ENCODE data around the gene DCK.
"Not testable (repeated sequence)": the region's sequence is repeated elsewhere in the genome, so short reads cannot be mapped to it uniquely, and the experiment has no call there.

DCK gene

GRCh38 chr4:71029504-71029903 is 36.1 kb downstream of the DCK start:
- Histone ChIP-seq H3K4me1 (ENCODE audit: insufficient read depth, low read length) (no peaks in the 10 kb centered on the region), H3K27me3 (ENCODE audit: control insufficient read depth in 1 of 2, insufficient read depth in 2 of 2, low read length in 2 of 2) (no peaks in the 10 kb centered on the region)

GRCh38 chr4:71032106-71032505 is 38.7 kb downstream of the DCK start:
- H3K36me3 ChIP-seq (ENCODE audit: insufficient read depth, low read length); H3K4me1 ChIP-seq (ENCODE audit: insufficient read depth, low read length); H3K27ac ChIP-seq (ENCODE audit: low read depth, low read length); H3K9ac ChIP-seq (ENCODE audit: low read length); H3K4me3 ChIP-seq (ENCODE audit: low read depth in 1 of 2, low read length in 2 of 2); H3K9me3 ChIP-seq (ENCODE audit: low read length); H3K27me3 ChIP-seq (ENCODE audit: control insufficient read depth in 1 of 2, insufficient read depth in 2 of 2, low read length in 2 of 2): not testable (repeated sequence)

More at GRCh38 chr4:71029504-71029903, 36.1 kb downstream of the DCK start:
- Histone ChIP-seq H3K9me3 (ENCODE audit: low read length) (no peaks in the 10 kb centered on the region), H3K4me3 (ENCODE audit: low read depth in 1 of 2, low read length in 2 of 2) (no peak overlapping the region), H3K36me3 (ENCODE audit: insufficient read depth, low read length) (peaks cover 3% of the 10 kb centered on the region), H3K9ac (ENCODE audit: low read length) (no peak overlapping the region), H3K27ac (ENCODE audit: low read depth, low read length) (no peak overlapping the region)

DNA sequence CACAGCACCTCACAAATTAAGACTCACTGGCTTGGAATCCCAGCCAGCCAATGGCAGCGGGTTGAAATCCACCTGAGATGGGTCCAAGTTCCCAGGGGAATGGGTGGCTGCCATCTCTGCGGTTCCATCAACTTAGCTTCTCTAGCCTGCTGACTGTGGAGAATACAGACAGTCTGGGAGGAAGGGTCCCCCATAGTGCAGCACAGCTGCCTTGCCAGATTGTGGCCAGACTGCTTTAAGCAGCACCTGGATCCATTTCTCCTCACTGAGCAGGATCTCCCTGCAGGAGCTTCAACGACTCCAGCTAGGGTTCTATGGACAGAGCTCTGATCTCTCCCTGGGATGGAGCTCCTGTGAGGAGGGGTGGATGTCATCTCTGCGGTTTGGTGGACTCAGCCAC is 51.8 kb downstream of the DCK start:
- H3K9ac ChIP-seq (ENCODE audit: low read length), result no peak overlapping the region
- H3K4me1 ChIP-seq (ENCODE audit: insufficient read depth, low read length), result no peaks in the 10 kb centered on the region
- no peak overlapping the region for H3K27ac ChIP-seq (ENCODE audit: low read depth, low read length)
- H3K36me3 ChIP-seq (ENCODE audit: insufficient read depth, low read length), result no peaks in the 10 kb centered on the region
- no peaks in the 10 kb centered on the region for H3K27me3 ChIP-seq (ENCODE audit: control insufficient read depth in 1 of 2, insufficient read depth in 2 of 2, low read length in 2 of 2)
- H3K9me3 ChIP-seq (ENCODE audit: low read length), result no peaks in the 10 kb centered on the region
- H3K4me3 ChIP-seq (ENCODE audit: low read depth in 1 of 2, low read length in 2 of 2), result no peak overlapping the region

DNA sequence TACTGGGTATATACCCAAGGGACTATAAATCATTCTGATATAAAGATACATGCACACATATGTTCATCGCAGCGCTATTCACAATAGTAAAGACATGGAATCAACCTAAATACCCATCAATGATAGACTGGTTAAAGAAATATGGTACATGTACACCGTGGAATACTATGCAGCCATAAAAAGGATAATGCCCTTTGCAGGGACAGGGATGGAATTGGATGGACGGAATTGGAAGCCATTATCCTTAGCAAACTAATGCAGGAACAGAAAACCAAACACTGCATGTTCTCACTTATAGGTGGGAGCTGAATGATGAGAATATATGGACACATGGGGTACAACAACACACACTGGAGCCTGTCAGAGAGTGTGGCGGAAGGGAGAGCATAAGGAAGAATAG is 55.9 kb downstream of the DCK start:
- Histone ChIP-seq H3K4me1 (ENCODE audit: insufficient read depth, low read length) (no peaks in the 10 kb centered on the region), H3K27ac (ENCODE audit: low read depth, low read length) (no peak overlapping the region), H3K9ac (ENCODE audit: low read length) (no peak overlapping the region), H3K36me3 (ENCODE audit: insufficient read depth, low read length) (no peaks in the 10 kb centered on the region), H3K9me3 (ENCODE audit: low read length) (no peaks in the 10 kb centered on the region), H3K27me3 (ENCODE audit: control insufficient read depth in 1 of 2, insufficient read depth in 2 of 2, low read length in 2 of 2) (no peaks in the 10 kb centered on the region), H3K4me3 (ENCODE audit: low read depth in 1 of 2, low read length in 2 of 2) (no peak overlapping the region)

DNA sequence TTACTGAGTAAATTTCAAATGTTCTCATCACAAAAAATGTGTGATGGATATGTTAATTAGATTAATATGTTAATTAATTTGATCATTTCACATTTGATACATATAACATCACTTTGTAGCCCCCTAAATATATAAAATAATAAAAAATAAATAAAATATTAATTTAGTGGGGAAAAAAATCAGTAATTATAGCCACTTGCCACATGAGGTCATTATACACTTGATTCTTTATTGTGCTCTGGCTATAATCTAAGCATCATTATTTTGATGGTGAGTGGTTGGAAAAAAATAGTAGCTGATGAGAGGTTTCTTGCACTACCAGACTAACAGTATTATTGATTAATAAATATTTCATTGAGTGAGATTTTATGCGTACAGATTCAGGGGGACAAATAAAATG is 57.4 kb downstream of the DCK start:
- Histone ChIP-seq H3K9me3 (ENCODE audit: low read length) (no peaks in the 10 kb centered on the region), H3K4me1 (ENCODE audit: insufficient read depth, low read length) (no peaks in the 10 kb centered on the region), H3K27me3 (ENCODE audit: control insufficient read depth in 1 of 2, insufficient read depth in 2 of 2, low read length in 2 of 2) (no peaks in the 10 kb centered on the region), H3K36me3 (ENCODE audit: insufficient read depth, low read length) (no peaks in the 10 kb centered on the region), H3K27ac (ENCODE audit: low read depth, low read length) (no peak overlapping the region), H3K9ac (ENCODE audit: low read length) (no peak overlapping the region), H3K4me3 (ENCODE audit: low read depth in 1 of 2, low read length in 2 of 2) (no peak overlapping the region)

DNA sequence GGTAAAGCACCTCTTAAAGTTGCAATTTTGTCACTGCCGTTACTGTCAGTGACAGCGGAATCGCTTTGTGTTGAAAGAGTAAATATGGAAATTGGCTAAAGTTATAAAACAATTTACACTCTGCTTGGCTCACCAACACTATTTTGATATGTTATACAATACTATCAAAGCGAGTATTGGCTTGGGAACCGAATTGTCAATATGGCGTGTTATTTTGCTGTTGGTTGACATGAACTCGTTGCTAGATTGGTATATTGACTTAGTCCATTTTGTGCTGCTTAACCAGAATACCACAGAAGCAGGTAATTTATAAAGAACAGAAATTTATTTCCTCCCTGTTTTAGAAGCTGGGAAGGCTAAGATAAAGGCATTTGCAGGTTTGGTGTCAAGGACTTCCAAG is 58.6 kb downstream of the DCK start:
- Histone ChIP-seq H3K4me1 (ENCODE audit: insufficient read depth, low read length) (no peaks in the 10 kb centered on the region), H3K4me3 (ENCODE audit: low read depth in 1 of 2, low read length in 2 of 2) (no peak overlapping the region), H3K9me3 (ENCODE audit: low read length) (no peaks in the 10 kb centered on the region), H3K27ac (ENCODE audit: low read depth, low read length) (no peak overlapping the region), H3K36me3 (ENCODE audit: insufficient read depth, low read length) (no peaks in the 10 kb centered on the region), H3K9ac (ENCODE audit: low read length) (no peak overlapping the region), H3K27me3 (ENCODE audit: control insufficient read depth in 1 of 2, insufficient read depth in 2 of 2, low read length in 2 of 2) (no peaks in the 10 kb centered on the region)

DNA sequence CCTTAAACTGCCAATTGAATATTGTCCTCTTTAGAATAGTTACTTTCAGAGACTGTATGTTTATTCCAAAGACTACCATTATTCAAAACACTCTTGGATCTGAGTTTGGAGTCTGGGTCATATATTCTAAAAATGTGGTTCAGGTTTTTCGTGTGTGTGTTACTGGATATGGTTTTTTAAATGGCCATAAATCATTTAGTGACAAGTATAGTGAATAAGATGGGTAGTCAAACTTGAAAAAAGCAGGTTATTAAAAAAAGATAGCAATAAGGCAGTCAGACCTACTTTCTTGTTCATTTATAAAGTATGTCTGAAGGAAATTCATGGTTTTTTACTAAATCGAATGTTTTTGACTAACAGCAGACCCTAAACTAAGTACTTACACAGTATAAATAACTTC is 59.3 kb downstream of the DCK start:
- no peaks in the 10 kb centered on the region for H3K9me3 ChIP-seq (ENCODE audit: low read length)
- H3K36me3 ChIP-seq (ENCODE audit: insufficient read depth, low read length), result no peaks in the 10 kb centered on the region
- H3K9ac ChIP-seq (ENCODE audit: low read length), result no peak overlapping the region
- H3K27me3 ChIP-seq (ENCODE audit: control insufficient read depth in 1 of 2, insufficient read depth in 2 of 2, low read length in 2 of 2), result no peaks in the 10 kb centered on the region
- H3K27ac ChIP-seq (ENCODE audit: low read depth, low read length), result no peak overlapping the region
- no peaks in the 10 kb centered on the region for H3K4me1 ChIP-seq (ENCODE audit: insufficient read depth, low read length)
- no peak overlapping the region for H3K4me3 ChIP-seq (ENCODE audit: low read depth in 1 of 2, low read length in 2 of 2)

GRCh38 chr4:71053613-71054012 is 60.2 kb downstream of the DCK start:
- not testable (repeated sequence) for H3K9me3 ChIP-seq (ENCODE audit: low read length); H3K36me3 ChIP-seq (ENCODE audit: insufficient read depth, low read length); H3K4me3 ChIP-seq (ENCODE audit: low read depth in 1 of 2, low read length in 2 of 2); H3K4me1 ChIP-seq (ENCODE audit: insufficient read depth, low read length); H3K27ac ChIP-seq (ENCODE audit: low read depth, low read length); H3K9ac ChIP-seq (ENCODE audit: low read length); H3K27me3 ChIP-seq (ENCODE audit: control insufficient read depth in 1 of 2, insufficient read depth in 2 of 2, low read length in 2 of 2)

DNA sequence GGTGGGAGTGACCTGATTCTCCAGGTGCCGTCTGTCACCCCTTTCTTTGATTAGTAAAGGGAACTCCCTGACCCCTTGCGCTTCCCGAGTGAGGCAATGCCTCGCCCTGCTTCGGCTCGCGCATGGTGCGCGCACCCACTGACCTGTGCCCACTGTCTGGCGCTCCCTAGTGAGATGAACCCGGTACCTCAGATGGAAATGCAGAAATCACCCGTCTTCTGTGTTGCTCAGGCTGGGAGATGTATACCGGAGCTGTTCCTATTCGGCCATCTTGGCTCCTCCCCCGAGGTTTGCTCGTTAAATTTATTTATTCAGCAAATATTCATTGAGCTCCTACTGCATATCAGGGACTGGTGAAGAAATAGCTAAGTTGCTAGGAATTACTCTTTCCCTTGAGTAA is 66.1 kb downstream of the DCK start:
- not testable (repeated sequence) for H3K9me3 ChIP-seq (ENCODE audit: low read length); H3K27me3 ChIP-seq (ENCODE audit: control insufficient read depth in 1 of 2, insufficient read depth in 2 of 2, low read length in 2 of 2); H3K4me1 ChIP-seq (ENCODE audit: insufficient read depth, low read length); H3K36me3 ChIP-seq (ENCODE audit: insufficient read depth, low read length); H3K9ac ChIP-seq (ENCODE audit: low read length); H3K4me3 ChIP-seq (ENCODE audit: low read depth in 1 of 2, low read length in 2 of 2); H3K27ac ChIP-seq (ENCODE audit: low read depth, low read length)

DNA sequence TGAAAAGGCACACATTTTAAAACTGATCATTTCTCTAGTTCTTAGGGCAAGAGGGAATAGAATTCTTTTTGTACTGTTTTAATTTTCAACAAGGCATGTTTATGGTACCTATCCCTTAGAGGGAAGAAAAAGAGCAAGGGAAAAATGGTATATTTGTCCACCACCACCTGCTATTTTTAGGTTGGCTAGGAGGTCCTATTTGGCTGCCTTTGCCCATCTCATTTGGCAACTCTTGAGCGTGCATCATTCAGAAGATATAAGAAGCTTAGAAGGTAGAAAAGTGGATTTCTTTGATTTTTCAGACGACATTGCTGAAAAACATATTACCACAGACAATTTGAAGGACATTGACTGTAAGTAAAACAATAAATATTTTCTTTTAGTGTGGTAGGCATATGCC is 69.0 kb downstream of the DCK start:
- Histone ChIP-seq H3K9ac (ENCODE audit: low read length) (no peak overlapping the region), H3K4me1 (ENCODE audit: insufficient read depth, low read length) (no peaks in the 10 kb centered on the region), H3K27ac (ENCODE audit: low read depth, low read length) (no peak overlapping the region), H3K9me3 (ENCODE audit: low read length) (no peaks in the 10 kb centered on the region), H3K27me3 (ENCODE audit: control insufficient read depth in 1 of 2, insufficient read depth in 2 of 2, low read length in 2 of 2) (no peaks in the 10 kb centered on the region), H3K36me3 (ENCODE audit: insufficient read depth, low read length) (no peaks in the 10 kb centered on the region), H3K4me3 (ENCODE audit: low read depth in 1 of 2, low read length in 2 of 2) (no peak overlapping the region)

- Histone ChIP-seq H3K36me3 (ENCODE audit: insufficient read depth, low read length) (no peaks in the 10 kb centered on the region), H3K4me3 (ENCODE audit: low read depth in 1 of 2, low read length in 2 of 2) (no peak overlapping the region), H3K9ac (ENCODE audit: low read length) (no peak overlapping the region), H3K27ac (ENCODE audit: low read depth, low read length) (no peak overlapping the region), H3K9me3 (ENCODE audit: low read length) (no peaks in the 10 kb centered on the region), H3K4me1 (ENCODE audit: insufficient read depth, low read length) (no peaks in the 10 kb centered on the region), H3K27me3 (ENCODE audit: control insufficient read depth in 1 of 2, insufficient read depth in 2 of 2, low read length in 2 of 2) (no peaks in the 10 kb centered on the region)
Observed at GRCh38 chr4:71063711-71064110, 70.3 kb downstream of the DCK start.

DNA sequence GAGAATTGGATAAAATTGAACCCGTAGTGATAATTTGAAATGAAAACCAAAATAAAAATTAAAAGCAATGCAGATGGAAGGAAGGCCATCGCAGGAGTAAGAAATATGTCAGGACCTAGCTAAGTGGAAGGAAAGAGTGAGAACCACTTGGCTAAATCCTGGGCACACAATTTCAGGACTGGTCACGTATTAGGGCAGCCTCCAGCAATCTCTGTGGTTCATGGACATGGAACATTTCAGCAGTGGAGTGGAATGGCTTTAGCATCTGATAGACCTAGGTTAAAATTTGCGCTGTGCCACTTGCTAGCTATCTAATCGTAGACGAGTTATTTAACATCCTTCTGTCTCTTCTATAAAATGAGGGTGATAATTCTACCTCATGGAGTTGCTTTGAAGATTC is 71.1 kb downstream of the DCK start:
- H3K27ac ChIP-seq (ENCODE audit: low read depth, low read length), result no peak overlapping the region
- H3K27me3 ChIP-seq (ENCODE audit: control insufficient read depth in 1 of 2, insufficient read depth in 2 of 2, low read length in 2 of 2), result no peaks in the 10 kb centered on the region
- no peaks in the 10 kb centered on the region for H3K36me3 ChIP-seq (ENCODE audit: insufficient read depth, low read length)
- no peak overlapping the region for H3K9ac ChIP-seq (ENCODE audit: low read length)
- no peak overlapping the region for H3K4me3 ChIP-seq (ENCODE audit: low read depth in 1 of 2, low read length in 2 of 2)
- H3K4me1 ChIP-seq (ENCODE audit: insufficient read depth, low read length), result no peaks in the 10 kb centered on the region
- H3K9me3 ChIP-seq (ENCODE audit: low read length), result no peaks in the 10 kb centered on the region
